ENCODE results near the gene ABI2.
"Not testable (repeated sequence)": the region's sequence is repeated elsewhere in the genome, so short reads cannot be mapped to it uniquely, and the experiment has no call there.

Gene ABI2

DNA sequence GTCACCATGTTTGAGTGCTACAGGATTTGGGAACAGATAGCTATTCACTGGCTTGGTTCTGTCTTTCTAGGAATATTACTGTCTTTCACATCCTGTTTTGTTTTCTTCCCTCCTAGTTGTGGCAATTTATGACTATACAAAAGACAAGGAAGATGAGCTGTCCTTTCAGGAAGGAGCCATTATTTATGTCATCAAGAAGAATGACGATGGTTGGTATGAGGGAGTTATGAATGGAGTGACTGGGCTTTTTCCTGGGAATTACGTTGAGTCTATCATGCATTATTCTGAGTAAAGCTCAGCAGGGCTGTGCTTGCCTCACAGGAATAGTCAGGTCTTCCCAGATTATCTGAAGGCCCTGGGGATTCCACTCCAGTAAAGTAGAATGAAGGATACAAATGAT, 98.9 kb downstream of the ABI2 start:
- DNase-seq, result no peak

DNA sequence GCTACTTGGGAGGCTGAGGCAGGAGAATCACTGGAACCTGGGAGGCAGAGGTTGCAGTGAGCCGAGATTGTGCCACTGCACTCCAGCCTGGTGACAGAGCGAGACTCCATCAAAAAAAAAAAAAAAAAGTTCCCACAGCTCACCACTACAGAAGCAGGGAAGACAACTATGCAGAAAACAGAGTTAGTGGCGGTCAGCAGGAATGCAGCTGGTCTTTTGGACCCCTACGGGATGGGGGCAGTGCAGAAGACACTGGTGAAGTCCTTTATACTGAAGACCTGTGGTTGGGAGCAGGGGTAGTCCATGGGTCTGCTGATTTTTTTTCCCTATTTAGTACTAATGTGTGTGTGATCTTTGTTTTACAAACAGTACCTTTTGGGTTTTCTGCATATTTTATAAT, 101.4 kb downstream of the ABI2 start:
- DNase-seq, result not testable (repeated sequence)

DNA sequence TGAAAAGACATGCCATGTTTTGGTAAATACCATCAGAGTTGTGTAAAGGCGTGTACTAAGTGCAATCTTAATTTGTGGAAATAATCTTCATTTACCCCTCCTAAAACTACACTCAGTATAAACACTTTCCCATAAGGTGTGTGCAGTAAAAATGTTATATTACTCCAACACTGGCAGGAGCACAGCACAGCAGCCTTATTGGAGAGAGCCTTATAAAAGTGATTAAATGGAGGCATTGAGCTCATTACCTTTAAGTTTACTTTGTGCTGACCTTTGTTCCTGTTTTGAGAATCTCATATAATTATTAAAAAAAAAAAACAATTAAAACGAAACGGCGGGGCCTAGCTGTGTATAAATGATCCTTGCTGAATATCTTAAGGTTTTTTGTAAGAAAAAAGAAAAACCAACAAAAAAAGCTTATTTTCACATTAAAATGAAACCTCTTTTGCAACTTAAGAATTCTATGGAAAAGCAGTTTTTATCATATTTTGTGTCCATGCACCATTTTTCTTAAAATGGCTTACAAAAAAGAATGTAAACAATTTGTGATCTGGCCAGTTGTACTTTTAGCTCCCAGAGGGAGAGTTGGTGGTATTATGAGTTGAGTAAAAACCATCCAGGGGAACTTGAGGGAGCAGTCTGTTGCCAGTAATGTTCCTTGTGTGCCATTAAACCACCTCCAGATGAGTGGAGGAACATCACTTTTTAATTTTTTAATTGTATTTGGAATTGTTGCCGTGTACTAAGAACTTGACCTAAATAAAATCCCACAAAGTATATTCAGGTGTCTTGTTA, 103.4 kb downstream of the ABI2 start:
- DNase-seq, result no peak

DNA sequence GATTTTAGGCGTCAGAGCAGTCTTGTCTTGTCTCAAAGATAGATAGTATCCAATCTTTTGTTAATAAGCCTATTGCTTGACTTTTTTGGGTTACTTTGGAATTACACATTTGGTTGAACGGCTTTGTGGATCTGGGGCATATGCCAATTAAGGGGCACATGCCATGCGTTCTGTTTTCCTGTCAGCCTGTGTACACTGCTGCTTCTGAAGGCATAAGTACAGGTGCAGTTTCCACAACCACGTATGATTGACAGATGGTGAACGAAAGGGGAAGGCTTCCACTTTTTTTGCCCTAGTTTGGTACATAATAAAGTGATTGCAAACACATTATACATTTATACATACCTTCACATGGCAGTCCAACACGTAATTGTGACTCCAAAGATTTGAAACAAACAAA, 104.6 kb downstream of the ABI2 start:
- DNase-seq, result no peak

DNA sequence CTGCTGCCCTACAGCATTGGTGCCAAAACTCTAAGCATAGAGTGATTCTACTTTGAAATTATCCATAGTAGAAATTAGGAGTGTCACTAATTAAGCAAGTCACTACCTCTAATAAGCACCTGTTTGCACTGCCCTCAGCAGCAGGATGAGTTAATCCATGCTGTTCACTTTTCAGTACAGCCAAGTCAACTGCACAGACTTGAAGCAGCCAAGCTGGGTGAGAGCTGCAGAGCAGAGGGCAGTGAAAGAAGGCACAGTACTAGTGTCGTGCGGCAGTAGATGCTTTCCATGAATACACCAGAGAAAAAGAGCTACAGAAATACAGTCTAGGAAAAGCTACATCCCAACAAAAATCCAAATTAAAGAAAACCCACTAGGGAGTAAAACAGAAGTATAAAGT, 108.3 kb downstream of the ABI2 start:
- no peak for DNase-seq

DNA sequence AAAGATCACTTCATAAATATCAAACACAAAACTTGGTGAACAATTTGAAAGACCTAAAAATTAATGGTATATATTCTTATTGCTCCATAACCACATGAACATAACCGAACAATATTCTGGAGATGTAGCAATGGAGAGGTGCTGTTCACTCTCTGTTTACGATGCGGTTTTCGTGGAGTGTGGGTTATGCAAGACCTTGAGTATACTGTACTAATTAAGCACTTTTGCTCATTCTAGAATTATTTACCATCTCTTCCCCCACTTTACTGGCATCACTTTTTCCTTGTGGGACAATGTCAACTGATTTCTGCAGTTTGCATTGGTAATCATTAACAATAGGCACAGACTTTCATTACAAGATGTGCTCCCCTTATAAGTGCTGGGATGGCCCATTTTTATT, 109.3 kb downstream of the ABI2 start:
- no peak for DNase-seq

DNA sequence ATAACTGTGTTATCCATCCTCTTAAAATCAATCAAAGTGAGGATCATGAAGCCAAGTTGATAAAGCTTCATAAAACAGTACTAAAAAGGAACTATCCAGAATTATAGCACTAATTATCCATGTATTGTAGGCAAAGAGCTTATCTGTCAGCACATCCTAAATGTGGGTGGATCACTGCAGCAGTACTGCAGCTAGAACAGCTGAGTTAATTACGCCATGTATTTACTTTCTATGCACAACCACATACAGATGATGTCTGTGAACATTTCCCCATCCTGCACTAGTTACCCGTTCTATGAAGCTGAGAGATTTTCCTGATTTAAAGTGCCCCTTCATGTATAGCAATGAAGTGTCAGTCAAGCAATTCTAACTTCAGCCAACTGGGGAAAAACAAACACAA, 110.3 kb downstream of the ABI2 start:
- peak in 2 of 56 donors; percentile 13 to 35 for DNase-seq

DNA sequence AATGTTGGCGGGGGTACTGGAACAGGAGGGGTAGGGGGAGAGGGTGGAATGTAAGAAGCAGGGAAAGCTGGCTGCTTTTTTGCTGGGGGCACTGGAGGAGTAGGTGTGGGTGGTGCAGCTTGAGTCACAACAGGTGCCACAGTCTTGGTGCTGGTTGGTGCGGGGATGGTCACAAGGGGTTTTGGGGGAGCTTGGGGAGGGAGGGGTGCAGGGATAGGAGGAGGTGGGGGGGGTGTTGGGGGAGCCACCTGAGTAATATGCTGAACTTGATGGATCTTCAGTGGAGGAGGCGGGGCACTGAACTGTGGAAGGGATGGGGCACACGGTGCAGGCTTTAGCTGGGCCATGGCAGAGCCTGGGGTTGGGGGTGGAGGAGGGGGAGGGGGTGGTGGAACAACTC, 112.5 kb downstream of the ABI2 start:
- peak in 2 of 56 donors; percentile 22 to 29 for DNase-seq

DNA sequence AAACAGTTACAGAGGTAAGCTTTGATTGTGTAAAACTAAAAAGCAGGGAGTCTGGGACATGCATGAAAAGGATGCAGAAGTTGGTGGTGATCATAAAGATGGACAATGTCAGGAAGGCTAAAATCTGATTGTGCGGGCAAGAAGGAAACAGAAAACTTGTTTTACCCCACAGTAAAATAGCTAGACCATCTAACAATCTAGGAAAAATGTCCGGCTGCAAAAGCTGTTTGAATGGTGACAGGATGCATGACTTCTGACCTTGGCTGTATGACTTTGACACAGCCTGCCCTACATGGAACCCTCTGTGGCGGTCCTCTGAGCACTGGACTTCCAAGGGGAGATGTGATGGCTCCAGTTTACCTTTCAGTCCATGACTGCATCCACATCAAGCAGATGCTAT, 113.3 kb downstream of the ABI2 start:
- DNase-seq, result no peak

DNA sequence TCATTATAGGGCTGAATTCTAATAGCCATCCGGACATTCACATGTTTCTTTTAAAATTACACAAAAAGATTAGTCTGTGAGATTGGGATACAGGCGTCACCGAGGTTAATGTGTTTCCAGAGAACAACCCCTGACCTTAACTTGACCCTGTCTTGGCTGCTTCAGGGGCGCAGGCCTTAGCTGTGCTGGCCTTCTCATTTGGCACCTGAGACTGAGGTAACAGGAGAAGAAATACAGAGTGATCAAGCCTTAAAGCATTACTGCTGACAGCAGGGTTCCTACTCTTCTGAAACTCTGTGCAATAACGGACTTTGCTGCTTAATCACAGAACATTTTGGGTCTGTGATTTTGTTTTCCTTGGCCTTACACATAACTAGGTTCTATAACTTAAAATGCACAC, 114.3 kb downstream of the ABI2 start:
- DNase-seq, result no peak

DNA sequence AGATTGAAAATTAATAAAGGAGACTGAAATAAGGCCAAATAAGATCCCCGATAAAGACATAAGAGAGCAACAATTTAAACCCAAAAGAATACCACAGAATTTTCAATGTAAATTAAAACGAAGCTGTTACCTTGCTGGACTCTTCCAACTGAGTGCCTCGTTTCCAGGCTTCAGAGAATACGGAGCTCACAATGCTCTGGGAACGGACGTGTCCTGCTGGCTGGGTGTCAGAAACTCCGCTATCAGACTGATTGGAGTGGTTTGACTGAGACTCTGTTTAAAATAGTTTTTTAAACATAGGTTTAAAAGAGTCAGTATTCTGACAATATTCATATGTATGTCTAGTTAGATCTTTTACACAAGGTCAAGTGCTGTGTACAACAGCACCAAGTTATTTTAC, 116.5 kb downstream of the ABI2 start:
- no peak for DNase-seq

DNA sequence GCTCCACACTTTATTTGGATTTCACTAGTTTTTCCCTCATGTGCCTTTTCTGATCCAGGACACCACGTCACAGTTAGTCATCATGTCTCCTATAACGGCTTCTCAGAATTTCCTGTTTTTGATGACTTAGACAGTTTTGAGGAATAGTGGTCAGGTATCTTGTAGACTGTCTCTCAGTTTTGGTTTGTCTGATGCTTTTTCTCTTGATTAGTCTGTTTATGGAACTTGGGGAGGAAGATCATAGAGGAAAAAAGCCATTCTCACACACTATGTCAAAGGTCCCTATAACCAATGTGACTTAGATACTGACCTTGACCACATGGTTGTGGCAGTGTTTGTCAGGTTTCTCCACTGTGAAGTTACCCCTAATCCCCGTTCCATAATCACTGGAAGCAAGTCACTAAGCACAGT, 117.9 kb downstream of the ABI2 start:
- DNase-seq, result no peak

DNA sequence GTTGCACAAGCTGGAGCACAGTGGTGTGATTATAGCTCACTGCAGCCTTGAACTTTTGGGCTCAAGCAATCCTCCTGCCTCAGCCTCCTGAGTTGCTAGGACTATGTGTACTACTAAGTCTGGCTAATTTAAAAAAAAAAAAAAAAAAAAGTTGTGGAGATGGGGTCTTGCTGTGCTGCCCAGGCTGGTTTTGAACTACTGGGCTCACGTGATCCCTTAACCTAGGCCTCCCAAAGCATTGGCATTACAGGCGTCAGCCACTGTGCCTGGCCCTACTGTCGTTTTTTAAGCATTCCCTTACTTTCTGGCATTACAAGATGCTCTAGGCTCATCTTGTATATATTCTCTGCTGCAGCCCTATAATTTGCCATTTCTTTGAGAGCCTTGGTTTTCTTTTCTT, 118.6 kb downstream of the ABI2 start:
- DNase-seq, result no peak

DNA sequence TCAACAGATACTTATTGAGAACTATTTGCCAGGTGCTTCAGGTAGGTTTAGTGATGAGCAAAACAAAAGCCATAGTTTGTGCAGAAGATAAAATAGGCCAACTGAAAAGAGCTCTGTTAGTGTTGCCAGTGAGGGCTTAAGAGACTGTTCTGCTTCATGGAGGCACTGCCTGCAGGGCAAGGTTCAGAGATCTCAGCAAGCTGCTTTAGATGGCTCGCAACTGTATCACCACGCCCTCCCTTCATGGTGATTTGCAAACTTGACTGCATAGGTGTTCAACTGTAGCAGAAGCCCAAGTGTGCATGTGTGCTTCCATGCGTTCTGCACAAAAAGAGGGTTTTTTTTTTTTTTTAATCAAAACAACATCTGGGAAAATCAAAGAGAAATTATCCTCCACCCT, 122.4 kb downstream of the ABI2 start:
- DNase-seq, result no peak

DNA sequence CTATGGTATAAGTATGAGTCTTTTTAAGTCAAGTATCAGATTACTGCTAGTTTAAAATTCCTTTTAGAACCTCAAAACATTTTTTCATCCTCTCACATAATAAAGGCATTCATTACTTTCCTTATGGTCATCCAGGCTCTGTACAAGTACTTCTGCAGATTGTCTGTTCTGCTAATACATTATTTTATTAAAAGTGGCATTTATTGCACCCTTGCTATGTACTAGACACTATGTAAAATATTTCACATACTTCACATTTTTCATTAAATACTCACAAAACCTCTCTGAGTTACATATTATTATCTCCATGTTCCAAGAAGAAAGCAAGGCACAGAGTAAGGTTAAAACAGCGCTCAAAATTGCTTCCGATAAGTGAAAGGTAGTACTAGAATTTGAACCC, 122.8 kb downstream of the ABI2 start:
- no peak for DNase-seq

DNA sequence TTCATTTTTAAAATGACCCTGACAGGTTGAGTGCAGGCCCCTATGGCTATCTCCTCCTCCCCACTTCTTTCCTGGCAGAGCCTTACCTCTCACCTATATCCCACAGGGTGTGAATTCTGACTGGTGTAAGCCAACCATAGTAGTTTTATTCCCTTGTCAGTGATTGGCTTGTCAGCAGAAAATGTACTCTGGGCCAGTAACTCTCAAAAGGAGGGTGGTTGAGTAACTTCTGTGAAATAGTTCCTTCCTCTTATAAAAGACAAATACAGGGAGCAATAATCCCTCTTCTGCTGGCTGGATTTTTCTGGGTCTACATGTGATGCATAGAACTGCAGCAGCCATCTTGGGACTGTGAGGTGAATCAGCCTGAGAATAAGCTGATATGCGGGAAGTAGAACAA, 123.5 kb downstream of the ABI2 start:
- DNase-seq, result no peak

DNA sequence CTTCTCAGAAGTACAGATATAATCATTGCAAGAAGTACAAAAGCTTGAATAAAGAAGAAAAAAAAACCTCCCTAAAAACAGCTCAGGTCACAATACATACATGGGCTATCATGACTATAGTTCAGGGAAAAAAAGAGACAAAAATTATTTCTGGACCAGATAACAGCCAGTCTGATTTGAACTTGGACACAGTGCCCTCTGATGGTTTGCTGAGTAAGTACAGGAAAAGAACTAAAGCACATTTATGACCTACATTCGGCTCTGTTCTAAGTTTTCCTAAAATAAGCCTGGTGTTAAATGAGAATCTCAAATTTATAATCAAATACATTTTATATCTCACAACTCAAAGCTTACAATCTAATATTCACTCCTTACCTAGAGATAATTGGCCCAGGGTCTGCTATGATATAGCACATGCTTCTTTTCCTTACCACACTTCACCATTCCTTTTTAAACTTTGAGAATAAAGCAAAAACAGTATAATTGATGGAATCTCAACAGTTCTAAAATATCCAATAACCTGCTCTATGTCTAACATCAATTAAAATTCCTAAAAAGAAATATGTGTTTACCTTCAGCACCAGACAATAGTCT, 125.8 kb downstream of the ABI2 start:
- DNase-seq, result peak in 3 of 56 donors; percentile 9 to 23 (median 12)

DNA sequence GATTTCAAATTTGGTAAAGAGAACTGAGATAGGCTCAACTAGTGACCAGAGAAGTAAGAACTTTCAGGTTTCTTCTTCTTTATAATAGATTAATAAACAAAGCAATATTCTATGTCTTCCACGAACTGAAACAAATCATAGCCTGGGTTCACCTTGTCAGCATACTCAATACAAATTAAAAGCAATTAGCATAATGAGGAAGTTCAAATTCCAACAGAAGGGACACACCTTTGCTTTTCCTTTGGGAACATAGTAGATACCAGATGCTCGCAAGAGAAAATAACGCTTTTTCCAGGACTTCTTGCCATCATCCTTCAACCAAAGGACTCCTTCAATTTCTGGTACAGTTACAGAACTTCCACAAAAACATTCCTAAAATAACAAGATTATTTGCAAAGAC, 127.0 kb downstream of the ABI2 start:
- no peak for DNase-seq

DNA sequence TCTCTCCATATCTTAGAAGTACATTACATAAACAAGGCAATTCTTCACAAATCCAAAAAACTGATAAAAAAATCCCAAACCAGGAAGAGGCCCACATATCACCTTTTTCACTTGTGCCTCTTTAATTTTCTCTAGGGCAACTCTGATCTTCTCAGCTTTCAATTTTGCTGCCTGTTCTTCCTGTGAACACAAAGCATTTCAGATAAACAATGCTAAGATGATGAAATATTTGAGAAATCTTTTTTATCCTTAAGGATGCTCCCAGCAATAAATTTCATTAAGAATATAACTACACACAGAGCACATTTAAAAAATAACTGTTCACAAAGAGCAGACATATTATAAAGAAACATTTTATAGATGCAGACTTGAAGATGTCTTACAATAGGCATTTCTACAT, 133.6 kb downstream of the ABI2 start:
- DNase-seq, result no peak

DNA sequence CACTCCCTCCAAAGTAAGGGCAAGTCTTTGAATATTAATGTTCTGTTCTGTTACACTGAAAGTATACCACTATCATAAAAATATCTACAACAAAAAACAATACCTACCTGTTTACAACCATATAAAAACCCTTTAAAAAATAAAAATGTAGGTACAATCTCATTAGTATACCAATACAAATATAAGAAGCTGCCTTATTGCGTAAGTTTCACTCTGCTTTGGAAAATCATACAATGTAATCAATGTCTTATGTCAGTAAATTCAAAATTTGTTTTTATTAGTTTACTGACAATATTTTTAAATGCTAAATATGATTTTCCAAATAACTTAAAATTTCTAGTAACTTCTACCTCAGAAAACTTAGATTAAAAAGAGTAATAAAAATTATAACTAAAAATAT, 134.1 kb downstream of the ABI2 start:
- no peak for DNase-seq

DNA sequence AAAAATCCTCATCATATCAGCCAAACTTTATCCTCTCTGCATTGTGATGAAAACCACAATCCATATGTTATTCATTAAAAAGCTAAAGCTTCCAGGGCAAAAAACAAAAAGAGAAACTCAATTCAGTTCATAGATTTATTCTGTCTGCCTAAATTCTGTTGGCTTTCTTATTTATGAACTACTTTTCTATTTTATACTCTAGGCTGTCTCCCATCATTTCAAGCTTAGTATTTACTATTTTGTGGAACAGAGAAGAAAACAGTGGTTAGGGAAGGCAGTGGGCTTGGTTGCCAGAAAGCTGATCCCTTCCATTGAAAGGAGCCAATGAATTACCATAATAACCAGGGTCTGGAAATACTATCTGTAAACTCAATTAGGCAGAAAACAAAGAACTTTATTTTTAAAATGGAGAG, 135.1 kb downstream of the ABI2 start:
- DNase-seq, result no peak

DNA sequence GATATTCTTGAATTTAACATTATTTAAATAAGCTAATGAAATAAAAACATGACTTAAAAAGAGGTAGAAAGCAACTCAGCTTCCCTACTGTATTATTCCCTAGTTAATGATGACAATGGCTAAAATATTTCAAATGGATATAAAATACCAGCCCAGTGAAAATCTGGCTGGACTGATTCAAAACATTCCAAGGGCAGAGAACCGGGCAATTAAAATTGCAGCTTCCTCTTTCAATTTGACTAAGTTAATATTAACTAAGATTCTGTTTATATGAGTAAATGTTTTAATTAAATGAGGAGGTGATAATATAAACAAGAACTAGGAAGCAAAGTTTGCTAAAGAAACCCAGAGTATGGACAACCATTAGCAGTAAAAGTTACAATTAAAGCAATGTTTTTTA, 141.4 kb downstream of the ABI2 start:
- no peak for DNase-seq

DNA sequence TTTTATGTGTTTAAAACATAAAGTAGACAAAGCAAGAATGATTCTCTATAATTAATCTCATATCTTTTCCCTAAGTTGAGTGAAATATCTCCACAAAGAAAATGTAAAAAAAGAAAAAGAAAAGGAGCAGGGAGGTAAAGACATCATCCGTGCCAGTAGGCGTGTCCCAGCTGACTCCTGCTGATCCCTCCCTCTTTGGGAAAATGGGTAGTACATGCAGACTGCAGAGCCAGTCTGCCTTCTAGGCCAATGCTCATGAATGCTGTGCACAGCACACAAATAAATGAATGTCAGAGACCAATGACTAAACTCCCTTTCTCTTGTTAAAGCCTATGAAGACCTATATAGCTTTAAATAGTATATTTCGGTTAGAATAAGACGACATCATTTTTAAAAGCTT, 142.2 kb downstream of the ABI2 start:
- no peak for DNase-seq

DNA sequence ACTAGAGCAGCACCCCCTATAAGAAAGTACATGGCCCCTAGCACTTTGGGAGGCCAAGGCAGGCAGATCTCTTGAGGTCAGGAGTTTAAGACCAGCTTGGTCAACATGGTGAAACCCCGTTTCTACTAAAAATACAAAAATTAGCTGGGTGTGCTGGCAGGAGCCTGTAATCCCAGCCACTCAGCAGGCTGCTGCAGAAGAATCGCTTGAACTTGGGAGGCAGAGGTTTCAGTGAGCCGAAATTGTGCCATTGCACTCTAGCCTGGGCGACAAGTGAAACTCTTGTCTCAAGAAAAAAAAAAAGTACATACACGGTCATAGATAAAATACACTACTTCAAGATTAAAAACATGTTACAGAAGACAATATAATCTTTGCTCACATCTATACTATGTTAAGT, 143.1 kb downstream of the ABI2 start:
- no peak for DNase-seq
